HG02885 (cell line): ENCODE measurements around the gene P2RY8.
"Not testable (repeated sequence)": the region's sequence is repeated elsewhere in the genome, so short reads cannot be mapped to it uniquely, and the experiment has no call there.

ENCODE experiments used
- ATAC-seq: cut with Tn5 transposase; IDR thresholded peaks from one replicate; pipeline ENCODE4 v1.9.1; 2021; ENCODE audit warnings: mild to moderate bottlenecking; ENCODE audit not compliant: unreplicated experiment, poor library complexity

P2RY8 gene

DNA sequence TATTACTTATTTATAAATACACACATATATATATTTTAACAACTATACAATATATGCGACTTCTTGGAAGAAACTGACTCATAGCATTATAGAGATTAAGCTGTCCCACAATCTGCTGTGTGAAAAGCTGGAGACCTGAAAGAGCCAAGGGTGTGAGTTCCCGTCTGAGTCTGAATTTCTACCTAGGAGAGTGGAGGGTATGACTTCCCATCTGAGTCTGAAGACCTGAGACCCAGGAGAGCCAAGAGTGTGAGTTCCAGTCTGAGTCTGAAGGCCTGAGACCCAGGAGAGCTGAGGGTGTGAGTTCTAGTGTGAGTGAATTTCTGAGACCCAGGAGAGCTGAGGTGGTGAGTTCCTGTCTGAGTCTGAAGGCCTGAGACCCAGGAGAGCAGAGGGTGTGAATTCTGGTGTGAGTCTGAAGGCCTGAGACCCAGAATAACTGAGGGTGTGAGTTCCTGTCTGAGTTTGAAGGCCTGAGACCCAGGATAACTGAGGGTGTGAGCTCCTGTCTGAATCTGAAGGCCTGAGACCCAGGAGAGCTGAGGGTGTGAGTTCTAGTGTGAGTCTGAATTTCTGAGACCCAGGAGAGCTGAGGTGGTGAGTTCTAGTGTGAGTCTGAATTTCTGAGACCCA is 8.9 kb upstream of the P2RY8 start:
- no peak for ATAC-seq

DNA sequence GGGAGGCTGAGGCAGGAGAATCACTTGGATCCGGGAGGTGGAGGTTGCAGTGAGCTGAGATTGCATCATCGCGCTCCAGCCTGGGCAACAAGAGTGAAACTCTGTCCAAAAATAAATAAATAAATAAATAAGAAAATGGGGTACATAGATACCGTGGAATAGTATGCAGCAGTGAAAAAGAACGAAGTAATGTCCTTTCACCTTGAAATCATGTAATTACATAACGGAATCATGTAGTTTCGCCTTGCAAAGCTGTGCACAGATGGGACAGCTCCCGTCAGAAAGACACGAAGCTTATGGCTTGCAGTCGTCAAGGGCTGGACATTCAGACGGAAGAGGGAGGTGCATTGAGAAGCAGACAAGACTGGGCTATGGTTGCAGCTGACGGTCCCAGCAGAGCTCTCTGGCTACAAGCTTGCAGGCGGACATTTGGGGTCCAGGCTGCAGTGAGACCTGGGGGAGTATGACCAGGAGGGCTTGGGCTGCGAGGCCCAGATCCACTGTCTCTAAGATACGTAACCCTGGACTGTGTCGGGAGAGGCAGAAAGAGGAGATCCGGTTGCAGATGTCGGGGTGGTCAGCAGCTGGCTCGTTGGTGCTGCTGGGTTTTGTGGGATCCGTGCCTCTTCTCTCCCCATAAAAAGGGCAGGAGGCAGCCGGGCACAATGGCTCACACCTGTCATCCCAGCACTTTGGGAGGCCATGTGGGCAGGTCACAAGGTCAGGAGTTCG is 6.2 kb upstream of the P2RY8 start:
- ATAC-seq = no peak

- not testable (repeated sequence) for ATAC-seq
Observed at GRCh38 chrX:1539146-1539545, 2.2 kb upstream of the P2RY8 start.

DNA sequence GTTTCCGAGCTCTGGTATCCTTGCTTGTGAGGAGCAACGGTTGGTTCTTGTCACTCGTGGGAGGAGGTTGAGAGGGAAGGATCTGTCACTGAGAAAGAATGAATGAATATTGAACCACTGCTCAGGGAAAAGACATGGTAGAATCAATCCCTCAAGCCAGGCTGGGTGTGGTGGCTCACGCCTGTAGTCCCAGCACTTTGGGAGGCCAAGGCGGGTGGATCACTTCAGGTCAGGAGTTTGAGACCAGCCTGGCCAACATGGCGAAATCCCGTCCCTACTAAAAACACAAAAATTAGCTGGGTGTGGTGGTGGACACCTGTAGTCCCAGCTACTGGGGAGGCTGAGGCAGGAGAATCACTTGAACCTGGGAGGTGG is 718 bp upstream of the P2RY8 start:
- ATAC-seq = not testable (repeated sequence)

- peak; percentile 5 for ATAC-seq
Observed at GRCh38 chrX:1536712-1537030, 314 bp downstream of the P2RY8 start.

- peak; percentile 13 for ATAC-seq
Observed at GRCh38 chrX:1535241-1536041, 1.5 kb downstream of the P2RY8 start.

GRCh38 chrX:1534301-1535168 is 2.5 kb downstream of the P2RY8 start:
- ATAC-seq = peak; percentile 29

GRCh38 chrX:1533058-1533457 is 3.9 kb downstream of the P2RY8 start:
- ATAC-seq = no peak

DNA sequence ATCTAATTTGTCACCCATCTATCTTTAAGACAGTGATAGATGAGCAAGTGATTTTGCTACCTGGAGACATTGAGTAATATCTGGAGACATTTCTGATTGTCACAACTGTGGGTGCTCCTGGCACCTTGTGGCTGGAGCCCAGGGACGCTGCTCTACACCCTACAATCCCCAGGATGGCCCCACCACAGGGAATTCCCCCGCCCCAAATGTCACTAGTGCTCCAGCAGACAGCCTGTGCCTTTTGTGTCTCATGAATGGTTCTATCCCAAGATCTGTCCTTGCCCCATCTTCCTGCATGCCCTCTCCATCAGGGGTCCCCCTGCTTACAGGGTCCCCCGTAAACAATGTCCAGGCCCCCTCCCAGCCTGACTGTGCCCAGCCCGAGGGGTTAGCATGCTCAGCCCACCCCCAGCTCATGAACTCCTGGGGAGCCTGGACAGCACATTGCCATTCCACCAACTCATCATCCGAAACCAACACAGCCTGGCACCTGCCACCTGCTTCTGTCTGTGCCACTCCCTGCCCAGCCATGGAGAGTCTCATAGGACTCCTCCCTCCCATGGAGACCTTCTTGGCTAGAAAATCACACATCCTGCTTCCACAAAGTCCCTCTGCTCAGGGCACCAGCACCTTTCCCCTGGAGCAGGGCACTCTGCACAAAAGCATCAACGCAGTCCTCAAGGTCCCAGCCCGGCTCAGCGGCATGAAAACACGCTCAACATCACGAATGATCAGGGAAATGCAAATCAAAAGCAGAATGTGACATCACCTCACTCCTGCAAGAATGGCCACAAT is 5.7 kb downstream of the P2RY8 start:
- no peak for ATAC-seq

- no peak for ATAC-seq
Observed at GRCh38 chrX:1529756-1530155, 7.2 kb downstream of the P2RY8 start.

- no peak for ATAC-seq
Observed at GRCh38 chrX:1529328-1529727, 7.7 kb downstream of the P2RY8 start.

- ATAC-seq = no peak
Observed at GRCh38 chrX:1528884-1529203, 8.1 kb downstream of the P2RY8 start.

DNA sequence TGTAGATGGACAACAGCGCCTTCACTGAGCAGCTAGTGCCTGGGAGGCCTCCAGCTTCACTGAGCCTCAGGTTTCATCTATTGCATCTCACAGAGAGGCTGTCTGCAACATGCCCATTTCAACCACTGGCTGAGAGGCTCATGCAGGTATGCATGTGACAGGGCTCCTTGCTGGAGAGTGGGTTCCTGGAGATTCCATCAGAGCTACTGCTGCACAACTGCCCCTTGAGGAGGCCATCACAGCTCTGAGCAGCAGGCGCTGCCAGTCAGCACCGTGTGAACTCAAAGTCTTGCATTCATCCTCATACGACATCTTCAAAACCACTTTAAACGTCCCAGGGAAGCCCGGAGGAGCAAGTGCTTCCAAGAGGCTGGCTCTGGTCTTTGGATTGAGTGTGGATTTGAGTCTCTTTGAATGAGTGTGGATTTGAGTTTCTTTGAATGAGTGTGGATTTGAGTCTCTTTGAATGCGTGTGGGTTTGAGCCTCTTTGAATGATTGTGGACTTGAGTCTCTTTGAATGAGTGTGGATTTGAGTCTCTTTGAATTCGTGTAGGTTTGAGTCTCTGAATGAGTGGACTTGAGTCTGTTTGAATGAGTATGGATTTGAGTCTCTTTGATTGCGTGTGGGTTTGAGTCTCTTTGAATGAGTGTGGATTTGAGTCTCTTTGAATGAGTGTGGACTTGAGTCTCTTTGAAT is 8.7 kb downstream of the P2RY8 start:
- ATAC-seq = peak; percentile 57

DNA sequence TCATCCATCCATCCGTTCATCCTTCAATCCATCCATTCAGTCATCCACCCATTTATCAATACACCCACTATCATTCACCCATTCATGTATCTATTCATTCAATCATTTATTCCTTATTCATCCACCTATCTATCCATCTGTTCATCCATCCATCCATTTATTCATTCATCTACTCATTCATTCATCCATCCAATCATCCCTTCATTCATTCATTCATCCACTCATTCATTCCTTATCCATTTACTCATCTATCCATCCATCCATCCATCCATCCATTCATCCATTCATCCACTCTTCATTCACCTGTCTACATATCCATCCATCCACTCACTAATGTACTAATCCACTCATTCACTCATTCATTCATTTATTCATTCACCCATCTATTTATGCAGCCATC is 9.5 kb downstream of the P2RY8 start:
- ATAC-seq = no peak

DNA sequence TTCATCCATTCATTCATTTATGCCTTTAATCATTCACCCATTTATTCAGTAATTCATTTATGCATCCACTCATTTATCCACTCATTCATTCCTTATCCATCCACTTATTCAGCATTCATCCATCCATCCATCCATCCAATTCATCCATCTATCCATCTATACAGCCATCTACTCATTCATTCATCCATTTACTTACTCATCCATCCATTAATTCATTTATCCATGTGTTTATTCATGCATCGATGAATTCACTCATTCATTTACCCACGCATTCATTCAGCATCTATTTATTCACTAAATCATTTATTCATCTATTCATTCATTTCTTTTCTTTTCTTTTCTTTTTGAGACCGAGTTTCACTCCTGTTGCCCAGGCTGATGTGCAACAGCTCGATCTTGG is 10.4 kb downstream of the P2RY8 start:
- ATAC-seq = no peak

GRCh38 chrX:1525583-1526355 is 11.2 kb downstream of the P2RY8 start:
- no peak for ATAC-seq

GRCh38 chrX:1524874-1525582 is 12.0 kb downstream of the P2RY8 start:
- ATAC-seq = no peak

GRCh38 chrX:1522905-1523304 is 14.1 kb downstream of the P2RY8 start:
- not testable (repeated sequence) for ATAC-seq
